ENCODE measurements around the gene PROSER3.

The PROSER3 gene

DNA sequence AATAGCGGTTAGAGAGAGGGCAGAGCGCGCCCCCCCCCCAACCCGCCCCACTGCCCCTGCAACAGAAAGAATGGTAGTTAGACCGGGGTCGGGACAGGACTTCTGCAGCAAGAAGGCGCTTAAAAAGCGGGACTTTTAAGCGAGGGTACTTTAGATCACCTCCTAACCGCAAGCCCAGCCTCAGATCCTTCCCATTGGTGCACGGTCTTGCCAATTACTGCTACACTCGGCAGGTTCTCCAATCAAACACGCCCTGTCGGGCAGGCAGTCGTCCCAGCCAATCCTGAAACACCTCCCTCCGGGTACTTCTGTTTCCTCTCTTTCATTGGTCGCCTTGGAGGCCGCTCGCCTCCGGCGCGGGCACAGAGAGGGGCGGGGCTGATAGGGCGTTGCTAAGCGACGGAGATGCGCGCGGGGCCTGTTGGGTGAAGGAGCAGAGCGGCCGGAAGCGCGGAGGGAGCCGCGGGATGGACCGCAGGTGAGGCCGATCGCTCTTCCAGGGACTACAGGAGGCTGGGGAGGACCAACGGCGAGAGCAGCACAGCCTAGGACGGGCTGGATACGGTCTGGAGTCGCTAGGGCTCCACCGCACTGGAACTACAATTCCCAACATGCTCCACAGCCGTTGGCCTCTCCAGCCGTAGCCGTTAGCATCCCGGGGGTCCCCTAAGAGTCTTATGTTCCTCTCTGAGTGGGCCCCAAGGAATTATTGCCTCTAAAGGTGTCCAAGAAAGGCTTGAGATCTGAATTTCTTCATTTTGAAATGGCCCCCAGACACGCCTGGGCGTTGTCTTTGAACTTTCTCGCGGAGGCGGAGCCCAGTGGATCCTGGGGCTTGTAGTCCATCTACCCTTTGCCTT, at the start of gene PROSER3:
Gene PROSER3, plus strand, starts transcription at position 428 of the 860 bp plus-strand sequence. Its CDS starts 40 bp downstream, at position 468.
- DNase-seq, result peak; percentile 98

DNA sequence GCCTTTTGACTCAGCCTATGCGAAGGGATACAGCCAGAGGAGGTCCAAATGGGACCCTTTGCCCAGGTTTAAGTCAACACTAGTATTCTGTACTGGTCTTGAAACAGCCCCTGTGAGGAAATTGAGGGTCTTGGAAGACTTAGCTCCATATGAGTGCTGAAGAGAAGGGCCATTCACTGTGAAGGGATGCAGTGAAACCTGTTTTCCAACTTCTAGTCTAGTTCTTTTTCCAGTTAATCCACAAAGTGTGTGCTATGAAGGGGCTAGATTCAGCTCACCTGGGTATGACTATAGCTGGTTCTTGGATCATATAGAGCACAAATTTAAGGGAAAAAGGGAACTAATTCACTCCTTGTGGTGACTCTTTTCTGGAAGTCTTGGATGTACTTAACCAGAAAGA, 49.6 kb upstream of the PROSER3 start:
- no peak for DNase-seq

DNA sequence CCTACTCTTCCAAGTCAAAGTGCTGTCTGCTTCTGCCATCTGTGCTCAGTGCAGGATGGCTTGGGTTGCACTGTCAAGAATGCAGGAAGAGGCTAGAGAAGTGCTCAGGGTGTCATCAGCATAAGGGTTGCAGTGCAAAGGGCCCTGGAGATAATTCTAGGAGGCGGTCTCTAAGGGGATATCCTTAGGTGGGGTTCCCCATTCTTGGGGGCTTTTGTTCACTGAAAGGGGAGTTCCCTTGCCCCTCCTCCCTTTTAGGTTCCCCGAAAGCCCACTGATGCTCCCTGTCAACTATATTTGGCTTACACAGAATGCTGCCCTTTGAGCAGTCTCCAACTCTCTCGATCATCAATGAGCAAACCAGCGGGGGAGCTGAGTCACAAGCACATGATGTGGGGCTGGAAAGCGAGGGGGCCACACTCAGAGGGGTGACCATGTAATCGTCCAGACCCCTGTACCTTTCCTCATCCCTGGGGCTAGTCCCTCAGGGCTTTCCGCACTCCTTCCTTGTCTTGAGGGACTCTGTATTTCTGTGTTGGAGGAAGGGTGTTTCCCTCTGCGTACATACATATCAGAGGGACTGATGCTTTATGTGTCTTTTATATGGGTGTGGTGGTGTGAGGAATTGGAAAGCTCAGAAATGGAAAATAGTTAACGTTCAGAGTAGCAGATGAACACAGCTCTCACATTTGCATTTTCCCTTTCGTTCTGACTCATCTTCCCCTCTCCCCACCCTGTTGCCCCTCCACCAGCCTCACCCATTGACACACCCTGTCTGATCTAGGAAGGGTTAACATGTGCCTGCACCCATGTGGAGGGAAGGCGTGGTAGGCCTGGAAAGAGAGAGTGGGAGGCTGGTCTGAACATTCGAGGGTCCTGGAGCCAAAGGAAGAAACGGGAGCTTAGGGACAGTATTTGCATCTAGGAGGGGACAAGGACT, 46.9 kb upstream of the PROSER3 start:
- DNase-seq, result no peak

DNA sequence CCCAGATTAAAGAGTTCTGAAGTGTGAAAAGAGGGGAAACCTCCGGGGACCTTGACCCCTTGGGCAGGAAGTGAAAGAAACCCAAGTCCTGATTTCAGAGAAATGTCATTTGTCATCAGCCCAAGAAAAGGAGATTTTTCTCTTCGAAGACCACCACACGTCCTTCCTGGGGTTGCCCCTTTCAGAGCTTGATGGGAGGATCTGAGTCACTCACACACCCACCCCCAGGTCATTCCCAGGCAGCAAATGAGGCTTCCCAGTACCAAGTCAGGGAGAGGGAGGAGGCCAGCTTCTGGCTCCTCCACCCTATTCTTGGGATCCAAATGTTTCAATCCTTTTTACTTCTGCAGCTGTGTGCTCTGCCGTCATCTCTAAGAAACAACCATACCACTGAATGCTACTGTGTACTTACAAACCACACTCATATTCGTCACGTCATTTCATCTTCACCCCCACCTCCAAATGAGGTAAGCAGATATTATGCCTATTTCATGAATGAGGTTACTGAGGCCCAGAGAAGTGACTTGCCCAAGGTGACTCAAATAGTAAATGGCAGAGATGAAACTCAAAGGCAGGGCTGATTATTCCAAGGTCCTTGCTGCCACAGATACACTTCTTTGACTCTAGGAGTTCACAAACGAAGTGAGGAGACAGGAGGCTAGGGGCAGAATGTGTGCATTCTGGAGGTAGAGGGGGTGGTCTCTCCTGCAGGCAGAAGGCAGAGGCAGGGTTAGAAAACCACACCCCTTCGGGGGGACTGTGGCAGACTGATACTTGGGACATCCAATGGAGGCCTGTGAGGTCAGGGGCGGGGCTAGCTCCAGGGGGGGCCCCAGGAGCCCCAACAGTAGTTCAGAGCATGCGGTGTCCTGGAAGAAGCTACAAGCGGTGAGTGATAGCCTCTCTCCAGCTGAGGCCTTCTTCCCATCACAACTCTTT, 45.1 kb upstream of the PROSER3 start:
- peak; percentile 28 for DNase-seq

DNA sequence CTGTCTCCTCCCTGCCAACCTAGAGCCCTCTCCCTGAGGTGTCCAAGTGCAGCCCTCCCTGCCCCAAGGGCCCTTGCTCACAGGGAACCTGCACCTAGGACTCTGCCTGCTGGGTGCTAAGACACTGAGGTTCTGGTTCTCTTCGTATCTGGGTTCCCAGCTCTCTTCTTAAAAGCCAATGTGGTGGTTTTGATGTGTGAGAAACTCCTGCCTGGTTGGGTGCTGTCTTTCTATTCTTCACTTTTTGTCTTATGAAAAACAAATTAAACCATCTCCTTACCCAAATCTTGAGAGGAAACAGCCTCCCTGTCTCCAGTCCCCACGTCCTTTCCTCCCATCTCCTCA, 44.5 kb upstream of the PROSER3 start:
- no peak for DNase-seq

DNA sequence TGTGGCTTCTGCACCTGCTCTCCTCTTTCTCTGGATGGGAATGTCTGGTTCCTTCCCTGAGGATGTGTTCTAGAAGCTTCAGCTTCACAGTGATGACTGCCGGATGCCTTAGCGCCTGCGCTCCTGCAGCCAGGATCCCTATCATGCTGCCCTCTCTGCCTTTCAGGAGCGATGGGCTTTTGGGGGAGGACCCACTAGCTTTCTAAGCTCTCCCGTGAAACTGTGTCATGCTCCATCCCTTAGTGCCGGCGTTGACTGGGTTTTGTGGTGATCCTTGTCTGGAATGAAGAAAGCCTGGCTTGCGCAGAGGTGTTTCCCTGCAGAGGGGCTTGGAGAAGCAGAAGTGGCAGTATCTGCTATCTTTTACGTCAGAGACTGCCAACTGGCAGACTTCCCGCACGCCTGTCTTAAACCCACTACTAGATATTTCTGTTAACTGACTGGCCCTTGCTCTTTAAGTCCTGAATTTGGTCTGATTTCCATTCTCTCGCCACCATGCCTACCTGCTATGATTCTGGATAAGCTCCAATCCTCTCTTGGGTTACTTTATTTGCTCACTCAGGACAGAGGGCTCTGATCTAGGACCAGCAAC, 44.0 kb upstream of the PROSER3 start:
- DNase-seq, result no peak

DNA sequence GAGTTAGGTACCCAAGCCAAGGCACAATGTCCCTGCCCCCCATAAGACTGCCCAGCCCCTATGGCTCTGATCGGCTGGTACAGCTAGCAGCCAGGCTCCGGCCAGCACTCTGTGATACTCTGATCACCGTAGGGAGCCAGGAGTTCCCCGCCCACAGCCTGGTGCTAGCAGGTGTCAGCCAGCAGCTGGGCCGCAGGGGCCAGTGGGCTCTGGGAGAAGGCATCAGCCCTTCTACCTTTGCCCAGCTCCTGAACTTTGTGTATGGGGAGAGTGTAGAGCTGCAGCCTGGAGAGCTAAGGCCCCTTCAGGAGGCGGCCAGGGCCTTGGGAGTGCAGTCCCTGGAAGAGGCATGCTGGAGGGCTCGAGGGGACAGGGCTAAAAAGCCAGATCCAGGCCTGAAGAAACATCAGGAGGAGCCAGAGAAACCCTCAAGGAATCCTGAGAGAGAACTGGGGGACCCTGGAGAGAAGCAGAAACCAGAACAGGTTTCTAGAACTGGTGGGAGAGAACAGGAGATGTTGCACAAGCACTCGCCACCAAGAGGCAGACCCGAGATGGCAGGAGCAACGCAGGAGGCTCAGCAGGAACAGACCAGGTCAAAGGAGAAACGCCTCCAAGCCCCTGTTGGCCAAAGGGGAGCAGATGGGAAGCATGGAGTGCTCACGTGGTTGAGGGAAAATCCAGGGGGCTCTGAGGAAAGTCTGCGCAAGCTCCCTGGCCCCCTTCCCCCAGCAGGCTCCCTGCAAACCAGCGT, 43.2 kb upstream of the PROSER3 start:
- DNase-seq, result no peak

DNA sequence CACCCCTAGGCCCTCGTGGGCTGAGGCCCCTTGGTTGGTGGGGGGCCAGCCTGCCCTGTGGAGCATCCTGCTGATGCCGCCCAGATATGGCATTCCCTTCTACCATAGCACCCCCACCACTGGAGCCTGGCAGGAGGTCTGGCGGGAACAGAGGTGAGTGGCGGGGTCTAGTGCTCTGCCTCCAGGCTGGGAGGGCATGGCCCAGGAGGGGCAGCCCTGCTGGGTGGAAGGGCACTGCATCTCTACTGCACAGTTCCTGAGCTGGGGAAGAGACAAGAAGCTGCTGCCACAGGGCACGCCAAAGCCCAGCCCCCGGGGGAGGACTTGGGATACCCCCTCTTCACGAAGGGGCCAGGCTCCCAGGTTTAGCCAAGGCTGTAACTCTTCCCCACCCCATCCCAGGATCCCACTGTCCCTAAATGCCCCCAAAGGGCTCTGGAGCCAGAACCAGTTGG, 42.6 kb upstream of the PROSER3 start:
- DNase-seq, result no peak

DNA sequence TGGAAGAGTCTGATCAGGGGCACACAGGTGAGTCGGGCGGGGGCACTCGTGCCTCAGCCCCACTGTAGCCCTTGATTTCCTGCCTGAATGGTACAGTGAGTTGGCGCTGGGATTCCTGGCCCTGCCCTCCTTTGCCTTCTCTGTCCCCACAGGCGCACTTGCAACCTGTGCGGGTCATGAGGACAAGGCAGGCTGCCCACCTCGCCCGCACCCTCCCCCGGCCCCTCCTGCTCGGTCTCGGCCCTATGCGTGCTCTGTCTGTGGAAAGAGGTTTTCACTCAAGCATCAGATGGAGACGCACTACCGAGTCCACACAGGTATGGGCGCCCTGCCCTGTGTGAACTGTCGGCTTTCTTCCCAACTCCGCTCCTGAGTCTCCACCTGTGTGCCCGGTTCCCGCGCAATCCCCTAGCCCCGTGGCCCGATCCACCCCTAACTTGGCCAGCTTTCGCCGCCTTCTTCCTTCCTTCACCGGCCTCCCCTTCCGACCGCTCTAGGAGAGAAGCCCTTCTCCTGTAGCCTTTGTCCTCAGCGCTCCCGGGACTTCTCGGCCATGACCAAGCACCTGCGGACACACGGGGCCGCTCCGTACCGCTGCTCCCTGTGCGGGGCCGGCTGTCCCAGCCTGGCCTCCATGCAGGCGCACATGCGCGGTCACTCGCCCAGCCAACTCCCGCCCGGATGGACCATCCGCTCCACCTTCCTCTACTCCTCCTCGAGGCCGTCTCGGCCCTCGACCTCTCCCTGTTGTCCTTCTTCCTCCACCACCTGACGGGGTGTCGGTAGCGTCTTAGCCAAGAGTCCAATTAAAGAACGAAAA, 41.8 kb upstream of the PROSER3 start:
- peak; percentile 37 for DNase-seq

DNA sequence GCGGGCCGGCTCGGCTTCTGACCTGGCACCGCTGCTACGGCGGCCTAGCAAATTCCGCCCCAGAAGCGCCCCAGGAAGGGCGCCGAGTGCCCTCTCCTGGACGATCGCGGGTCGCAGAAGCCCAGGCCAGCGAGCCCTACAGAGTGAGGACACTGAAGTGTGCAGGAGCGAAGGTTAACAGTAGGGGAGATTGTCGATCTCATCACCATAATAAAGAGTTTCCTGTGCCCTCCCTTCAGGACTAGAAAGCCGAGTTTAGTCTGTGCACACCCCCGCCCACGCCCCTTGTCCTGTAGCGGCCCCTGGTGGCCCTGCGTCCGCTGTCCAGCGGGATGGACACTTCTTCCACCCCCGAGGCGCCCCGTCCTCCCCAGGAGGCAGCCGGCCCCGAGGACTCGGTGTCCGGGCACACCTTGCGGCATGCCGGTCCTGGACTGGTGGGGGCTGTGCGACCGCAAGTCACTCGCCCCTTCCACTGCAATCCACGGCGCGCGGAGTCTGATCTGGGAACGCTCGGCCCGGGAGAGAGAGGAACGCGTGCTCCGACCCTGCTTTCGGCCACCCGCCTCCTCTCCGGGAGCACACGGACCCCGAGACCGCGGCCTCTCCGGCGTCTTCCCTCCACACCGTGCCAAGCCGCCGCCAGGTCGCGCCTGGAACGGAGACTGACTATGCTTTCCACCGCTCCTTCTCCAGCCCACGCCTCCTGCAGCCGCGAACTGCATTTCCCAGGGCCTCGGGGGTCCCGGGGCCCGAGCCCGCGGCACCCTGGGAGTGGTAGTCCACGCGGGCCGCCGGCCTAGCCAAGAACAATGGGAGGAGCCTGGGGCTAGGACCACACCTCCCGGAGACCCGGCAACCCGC, 40.9 kb upstream of the PROSER3 start:
- peak; percentile 98 for DNase-seq

DNA sequence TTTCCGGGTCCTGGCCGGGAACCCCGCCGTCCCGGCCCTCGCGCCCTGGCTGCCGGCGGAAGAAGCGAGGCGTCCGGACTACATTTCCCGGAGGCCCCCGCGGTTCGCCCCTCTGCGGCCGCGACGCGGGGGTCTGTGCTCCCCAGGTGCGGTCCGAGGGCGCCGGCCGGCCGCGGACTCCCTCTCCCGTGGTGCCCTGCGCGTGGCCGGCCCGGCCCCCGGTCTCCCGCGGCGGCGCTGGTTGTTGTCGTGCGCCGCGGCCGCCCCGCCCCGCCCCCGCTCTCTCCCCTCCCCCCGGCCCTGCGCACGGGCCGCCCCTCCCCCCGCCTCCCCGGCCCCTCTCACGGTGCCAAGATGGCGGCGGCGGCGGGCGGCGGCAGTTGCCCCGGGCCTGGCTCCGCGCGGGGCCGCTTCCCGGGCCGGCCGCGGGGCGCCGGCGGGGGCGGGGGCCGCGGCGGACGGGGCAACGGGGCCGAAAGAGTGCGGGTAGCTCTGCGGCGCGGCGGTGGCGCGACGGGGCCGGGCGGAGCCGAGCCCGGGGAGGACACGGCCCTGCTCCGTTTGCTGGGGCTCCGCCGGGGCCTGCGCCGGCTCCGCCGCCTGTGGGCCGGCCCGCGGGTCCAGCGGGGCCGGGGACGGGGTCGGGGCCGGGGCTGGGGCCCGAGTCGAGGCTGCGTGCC, 40.2 kb upstream of the PROSER3 start, which contains the start of gene KMT2B:
Gene KMT2B, plus strand, starts transcription at position 339 of the 680 bp plus-strand sequence. Its CDS starts 16 bp downstream, at position 355.
- no peak for DNase-seq

DNA sequence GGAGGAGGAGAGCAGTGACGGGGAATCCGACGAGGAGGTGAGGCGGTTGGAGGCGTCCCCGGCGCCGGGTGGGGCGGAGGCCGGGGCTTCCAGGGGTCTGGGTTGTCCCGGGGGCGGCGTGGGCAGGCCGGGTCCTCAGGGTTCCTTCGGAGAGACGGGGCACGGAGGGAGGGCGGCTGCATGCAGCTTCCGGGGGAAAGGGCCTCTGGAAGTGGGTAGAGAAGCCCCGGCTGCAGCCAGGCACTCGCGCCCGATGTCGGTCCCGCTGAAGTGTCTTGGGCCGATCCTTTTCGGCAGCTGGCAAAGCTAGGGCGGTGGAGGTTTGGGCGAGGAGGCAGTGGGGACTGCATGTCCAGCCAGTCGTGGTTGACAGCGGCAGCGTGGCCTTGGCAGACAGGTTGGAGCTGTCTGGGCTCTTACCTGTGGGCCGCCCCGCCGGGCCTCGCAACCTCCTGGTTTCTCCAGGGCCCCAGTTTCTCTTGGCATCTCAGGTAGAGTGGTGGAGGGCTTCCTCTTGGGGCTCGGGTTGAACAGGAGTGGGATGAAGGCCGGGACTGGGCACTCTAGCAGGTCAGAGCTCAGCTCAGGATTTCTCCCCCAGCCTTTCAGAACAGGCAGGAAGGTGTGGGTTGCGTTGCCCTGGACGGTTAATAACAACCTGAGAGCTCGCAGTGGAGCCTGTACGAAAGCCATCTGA, 39.5 kb upstream of the PROSER3 start:
- DNase-seq, result peak; percentile 55

DNA sequence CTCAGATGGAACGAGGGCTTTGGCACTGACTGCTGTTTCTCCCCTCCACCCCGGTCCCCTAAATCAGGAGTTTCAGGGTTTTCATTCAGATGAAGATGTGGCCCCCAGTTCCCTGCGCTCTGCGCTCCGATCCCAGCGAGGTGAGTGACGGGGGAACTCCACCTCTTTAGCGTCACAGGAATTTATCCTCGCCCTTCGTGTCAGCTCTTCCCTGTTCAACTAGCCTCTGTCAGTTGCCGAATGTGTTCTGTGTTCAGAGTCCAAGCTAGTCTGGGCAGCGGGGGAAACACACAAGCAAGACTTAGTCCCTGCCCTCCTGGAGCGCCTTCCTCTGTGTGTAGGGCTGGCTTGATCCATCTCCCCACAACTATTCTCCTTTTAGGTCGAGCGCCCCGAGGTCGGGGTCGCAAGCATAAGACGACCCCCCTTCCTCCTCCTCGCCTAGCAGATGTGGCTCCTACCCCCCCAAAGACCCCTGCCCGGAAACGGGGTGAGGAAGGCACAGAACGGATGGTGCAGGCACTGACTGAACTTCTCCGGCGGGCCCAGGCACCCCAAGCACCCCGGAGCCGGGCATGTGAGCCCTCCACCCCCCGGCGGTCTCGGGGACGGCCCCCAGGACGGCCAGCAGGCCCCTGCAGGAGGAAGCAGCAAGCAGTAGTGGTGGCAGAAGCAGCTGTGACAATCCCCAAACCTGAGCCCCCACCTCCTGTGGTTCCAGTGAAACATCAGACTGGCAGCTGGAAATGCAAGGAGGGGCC, 38.4 kb upstream of the PROSER3 start:
- DNase-seq, result no peak

DNA sequence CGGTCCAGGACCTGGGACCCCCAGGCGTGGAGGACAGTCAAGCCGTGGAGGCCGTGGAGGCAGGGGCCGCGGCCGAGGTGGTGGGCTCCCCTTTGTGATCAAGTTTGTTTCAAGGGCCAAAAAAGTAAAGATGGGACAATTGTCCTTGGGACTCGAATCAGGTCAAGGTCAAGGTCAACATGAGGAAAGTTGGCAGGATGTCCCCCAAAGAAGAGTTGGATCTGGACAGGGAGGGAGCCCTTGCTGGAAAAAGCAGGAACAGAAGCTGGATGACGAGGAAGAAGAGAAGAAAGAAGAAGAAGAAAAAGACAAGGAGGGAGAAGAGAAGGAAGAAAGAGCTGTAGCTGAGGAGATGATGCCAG, 37.8 kb upstream of the PROSER3 start:
- DNase-seq, result no peak

DNA sequence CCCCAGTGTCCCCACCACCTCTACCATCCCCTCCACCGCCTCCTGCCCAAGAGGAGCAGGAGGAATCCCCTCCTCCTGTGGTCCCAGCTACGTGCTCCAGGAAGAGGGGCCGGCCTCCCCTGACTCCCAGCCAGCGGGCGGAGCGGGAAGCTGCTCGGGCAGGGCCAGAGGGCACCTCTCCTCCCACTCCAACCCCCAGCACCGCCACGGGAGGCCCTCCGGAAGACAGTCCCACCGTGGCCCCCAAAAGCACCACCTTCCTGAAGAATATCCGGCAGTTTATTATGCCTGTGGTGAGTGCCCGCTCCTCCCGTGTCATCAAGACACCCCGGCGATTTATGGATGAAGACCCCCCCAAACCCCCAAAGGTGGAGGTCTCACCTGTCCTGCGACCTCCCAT, 37.3 kb upstream of the PROSER3 start:
- no peak for DNase-seq

DNA sequence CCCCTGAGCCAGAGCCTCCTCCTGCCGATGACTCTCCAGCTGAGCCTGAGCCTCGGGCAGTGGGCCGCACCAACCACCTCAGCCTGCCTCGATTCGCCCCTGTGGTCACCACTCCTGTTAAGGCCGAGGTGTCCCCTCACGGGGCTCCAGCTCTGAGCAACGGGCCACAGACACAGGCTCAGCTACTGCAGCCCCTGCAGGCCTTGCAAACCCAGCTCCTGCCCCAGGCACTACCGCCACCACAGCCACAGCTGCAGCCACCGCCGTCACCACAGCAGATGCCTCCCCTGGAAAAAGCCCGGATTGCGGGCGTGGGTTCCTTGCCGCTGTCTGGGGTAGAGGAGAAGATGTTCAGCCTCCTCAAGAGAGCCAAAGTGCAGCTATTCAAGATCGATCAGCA, 36.6 kb upstream of the PROSER3 start:
- DNase-seq, result no peak

DNA sequence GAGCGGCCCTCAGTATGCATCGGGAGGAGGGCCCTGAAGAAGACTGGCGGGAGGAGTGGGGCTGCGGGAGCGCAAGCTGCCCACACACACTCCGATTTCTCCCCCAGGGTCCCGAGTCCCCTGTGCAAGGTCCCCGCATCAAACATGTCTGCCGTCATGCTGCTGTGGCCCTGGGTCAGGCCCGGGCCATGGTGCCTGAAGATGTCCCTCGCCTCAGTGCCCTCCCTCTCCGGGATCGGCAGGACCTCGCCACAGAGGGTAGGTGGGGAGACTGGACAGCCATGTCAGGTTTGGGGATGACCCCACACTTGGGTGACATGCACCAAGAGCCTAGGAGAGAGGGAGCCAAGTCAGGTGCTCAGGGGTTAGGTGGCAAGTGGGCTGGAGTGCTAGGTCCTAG, 35.5 kb upstream of the PROSER3 start:
- DNase-seq, result no peak

Data from CD4-positive, alpha-beta T cell treated with Interleukin-17A for 4 hours (primary cell).